Activated CD8-positive, alpha-beta T cell treated with anti-CD3 and anti-CD28 coated beads, Interleukin-2, amount 10 ng/mL, durations not matched to agents 7 days and 5 days (primary cell): ENCODE data around the gene FRMD1. TPM values are rescaled to one million over a fixed set of nuclear protein-coding genes. Genes with fewer than 3 reads are reported as not detected.
"Not testable (repeated sequence)": the region's sequence is repeated elsewhere in the genome, so short reads cannot be mapped to it uniquely, and the experiment has no call there.

ENCODE experiments used
- ATAC-seq: fragments of 150-1000 bp; cut with Tn5 transposase; one replicate; pipeline ENCODE4 v1.10.0; 2021; ENCODE audit warnings: moderate library complexity
- CTCF ChIA-PET: fragments of 350-600 bp; sonication (Branson Sonifier 250); formaldehyde crosslinking; loops from one replicate; lab custom pipeline; 2021; ENCODE audit warnings: antibody characterized with exemption; lab: Charles Lee
- POLR2A ChIA-PET: fragments of 350-600 bp; sonication (Branson Sonifier 250); formaldehyde crosslinking; loops from one replicate; lab custom pipeline; 2021; ENCODE audit warnings: antibody characterized with exemption; lab: Charles Lee
- DNase-seq: peaks from one replicate; pipeline ENCODE4 v3.0.0-alpha.2; 2020
- H3K27ac Mint-ChIP-seq: one replicate; pipeline ENCODE4 v1.8.0; 2021; ENCODE audit warnings: mild to moderate bottlenecking, mixed read lengths
- H3K27me3 Mint-ChIP-seq: one replicate; pipeline ENCODE4 v1.8.0; 2021; ENCODE audit warnings: low read depth, mixed read lengths
- H3K36me3 Mint-ChIP-seq: one replicate; pipeline ENCODE4 v1.8.0; 2021; ENCODE audit warnings: low read depth, mixed read lengths
- H3K4me1 Mint-ChIP-seq: one replicate; pipeline ENCODE4 v1.8.0; 2021; ENCODE audit warnings: low read depth, mixed read lengths
- H3K4me3 Mint-ChIP-seq: one replicate; pipeline ENCODE4 v1.8.0; 2021; ENCODE audit warnings: mild to moderate bottlenecking, mixed read lengths
- H3K9me3 Mint-ChIP-seq: one replicate; pipeline ENCODE4 v1.8.0; 2022; ENCODE audit warnings: mixed read lengths; ENCODE audit not compliant: insufficient read depth
- total RNA-seq, 2 experiments: library from RNA; stranded (reverse); gene quantifications; one replicate each; pipeline ENCODE4 v1.2.3, GENCODE V29; 2021

Gene FRMD1
- total RNA-seq, 2 experiments from 2014 or later: not detected

DNA sequence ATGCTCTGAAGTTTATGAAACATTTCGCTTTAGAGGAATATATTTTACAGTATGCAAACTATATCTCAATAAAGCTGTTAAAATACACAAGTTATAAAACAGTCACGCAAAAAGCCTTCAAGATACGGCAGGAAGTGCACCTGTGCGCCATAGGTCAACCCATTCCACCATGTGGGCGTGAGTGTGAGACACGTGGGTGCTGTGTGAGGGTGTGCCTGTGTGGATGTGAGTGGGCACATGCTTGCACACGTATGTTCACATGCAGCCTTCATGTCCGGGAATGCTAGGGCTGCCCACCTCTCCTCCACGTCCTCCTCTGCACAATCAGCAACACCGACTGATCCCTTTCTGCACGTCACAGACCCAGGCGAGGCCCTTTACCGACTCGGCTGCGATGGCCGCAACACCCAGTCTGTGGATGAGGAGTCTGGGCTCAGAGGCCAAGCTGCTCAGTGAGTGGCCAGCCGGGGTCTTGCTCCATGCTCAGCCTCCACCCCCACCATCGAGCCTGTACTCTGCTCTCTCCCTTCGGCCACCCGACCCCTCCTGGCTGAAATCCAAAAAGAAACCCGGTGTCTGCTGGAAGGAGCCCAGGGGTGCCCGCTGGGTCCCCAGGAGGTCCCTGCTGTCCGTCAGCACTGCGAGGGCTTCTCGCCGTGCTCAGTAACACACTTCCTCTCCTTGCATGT, 3.0 kb upstream of the FRMD1 start:
- CTCF ChIA-PET: no interaction called here
- H3K4me1 Mint-ChIP-seq: peaks cover 2% of the 10 kb centered on the region
- POLR2A ChIA-PET: no interaction called here
- DNase-seq: no peak
- no peak overlapping the region for H3K27ac Mint-ChIP-seq
- no peak overlapping the region for H3K4me3 Mint-ChIP-seq
- ATAC-seq: no peak
- no peaks in the 10 kb centered on the region for H3K36me3 Mint-ChIP-seq
- H3K9me3 Mint-ChIP-seq: no peaks in the 10 kb centered on the region
- no peaks in the 10 kb centered on the region for H3K27me3 Mint-ChIP-seq

DNA sequence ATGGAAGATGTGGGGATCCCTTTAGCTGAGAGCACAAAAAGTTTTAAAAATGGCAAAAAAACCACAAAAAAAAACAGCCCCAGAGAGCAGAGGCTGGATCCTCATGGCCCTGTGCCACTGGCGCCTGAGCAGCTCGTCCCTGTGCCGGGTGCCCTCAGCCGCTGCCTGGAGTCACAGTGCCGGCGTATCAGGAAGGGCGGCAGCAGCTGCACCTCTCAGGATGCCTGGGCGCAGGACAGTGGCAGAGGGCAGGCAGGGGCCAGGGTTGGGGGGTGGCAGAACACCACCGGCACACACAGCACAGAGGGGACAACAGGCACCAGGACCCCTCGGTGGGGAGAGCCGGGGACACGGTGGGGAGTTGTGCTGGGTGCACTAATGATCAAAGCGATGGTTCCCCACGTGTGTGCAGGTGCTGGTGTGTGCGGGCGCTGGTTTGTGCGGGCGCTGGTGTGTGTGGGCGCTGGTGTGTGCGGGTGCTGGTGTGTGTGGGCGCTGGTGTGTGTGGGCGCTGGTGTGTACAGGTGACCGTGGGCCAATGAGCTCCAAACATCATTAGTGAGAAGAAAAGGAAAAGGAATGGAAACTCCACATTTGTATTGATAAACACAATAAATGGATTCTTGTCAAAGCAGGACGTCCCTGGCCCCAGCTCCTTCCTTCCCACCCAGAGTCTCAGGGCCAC, 1.5 kb upstream of the FRMD1 start:
- H3K27me3 Mint-ChIP-seq: no peaks in the 10 kb centered on the region
- ChIA-PET POLR2A (no interaction called here), CTCF (no interaction called here)
- DNase-seq (no peak), ATAC-seq (no peak)
- H3K9me3 Mint-ChIP-seq: no peaks in the 10 kb centered on the region
- no peak overlapping the region for H3K4me3 Mint-ChIP-seq
- no peak overlapping the region for H3K27ac Mint-ChIP-seq
- H3K4me1 Mint-ChIP-seq: peaks cover 2% of the 10 kb centered on the region
- no peaks in the 10 kb centered on the region for H3K36me3 Mint-ChIP-seq

DNA sequence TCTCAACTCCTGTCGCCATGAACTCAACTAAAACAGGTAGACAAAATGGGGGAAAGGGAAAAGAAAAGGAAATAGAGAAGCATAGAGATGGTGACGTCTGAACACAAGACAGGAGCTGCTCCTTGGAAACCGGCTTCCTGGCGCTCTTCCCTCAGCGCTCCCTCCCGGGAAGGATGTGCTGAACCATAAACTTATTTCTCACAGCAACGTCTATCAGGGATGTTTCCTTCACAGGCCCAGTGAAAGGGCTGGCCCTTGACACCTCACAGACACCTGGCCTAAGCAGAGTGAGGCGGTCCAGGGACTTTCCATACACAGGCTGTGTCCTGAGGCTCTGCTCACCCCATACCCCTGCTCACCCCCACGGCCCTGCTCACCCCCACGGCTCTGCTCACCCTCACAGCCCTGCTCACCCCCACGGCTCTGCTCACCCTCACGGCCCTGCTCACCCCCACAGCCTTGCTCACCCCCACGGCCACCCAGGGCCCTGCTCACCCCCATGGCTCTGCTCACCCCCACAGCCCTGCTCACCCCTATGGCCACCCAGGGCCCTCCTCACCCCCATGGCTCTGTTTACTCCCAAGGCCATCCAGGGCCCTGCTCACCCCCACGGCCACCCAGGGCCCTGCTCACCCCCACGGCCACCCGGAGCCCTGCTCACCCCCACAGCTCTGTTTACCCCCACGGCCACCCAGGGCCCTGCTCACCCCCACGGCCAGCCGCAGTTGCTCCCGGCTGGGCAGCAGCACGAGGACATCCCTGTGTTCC, 653 bp downstream of the FRMD1 start:
- Mint-ChIP-seq H3K4me3 (no peak overlapping the region), H3K9me3 (no peaks in the 10 kb centered on the region), H3K27me3 (no peaks in the 10 kb centered on the region), H3K4me1 (peaks cover 2% of the 10 kb centered on the region), H3K36me3 (no peaks in the 10 kb centered on the region), H3K27ac (no peak overlapping the region)
- ChIA-PET POLR2A (no interaction called here), CTCF (no interaction called here)
- ATAC-seq (no peak), DNase-seq (no peak)

DNA sequence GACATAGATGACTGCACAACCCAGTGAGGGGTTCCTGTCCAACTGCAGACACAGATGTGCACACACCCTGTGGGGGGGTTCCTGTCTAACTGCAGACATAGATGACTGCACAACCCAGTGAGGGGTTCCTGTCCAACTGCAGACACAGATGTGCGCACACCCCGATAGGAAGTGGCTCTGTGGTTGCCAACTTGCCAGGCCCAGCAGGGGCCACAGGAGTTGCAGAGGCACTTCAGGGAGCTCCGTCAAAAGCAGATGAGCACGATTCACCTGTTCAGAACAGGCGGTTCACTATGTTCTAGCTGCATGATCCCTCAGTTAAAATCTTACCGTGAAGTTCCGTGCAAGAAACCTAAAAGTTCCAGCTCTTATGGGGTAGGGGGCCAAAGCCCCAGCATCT, 1.6 kb downstream of the FRMD1 start:
- H3K4me3 Mint-ChIP-seq, H3K4me1 Mint-ChIP-seq, H3K27ac Mint-ChIP-seq, CTCF ChIA-PET, ATAC-seq, DNase-seq, H3K9me3 Mint-ChIP-seq, H3K36me3 Mint-ChIP-seq, H3K27me3 Mint-ChIP-seq, POLR2A ChIA-PET: not testable (repeated sequence)

DNA sequence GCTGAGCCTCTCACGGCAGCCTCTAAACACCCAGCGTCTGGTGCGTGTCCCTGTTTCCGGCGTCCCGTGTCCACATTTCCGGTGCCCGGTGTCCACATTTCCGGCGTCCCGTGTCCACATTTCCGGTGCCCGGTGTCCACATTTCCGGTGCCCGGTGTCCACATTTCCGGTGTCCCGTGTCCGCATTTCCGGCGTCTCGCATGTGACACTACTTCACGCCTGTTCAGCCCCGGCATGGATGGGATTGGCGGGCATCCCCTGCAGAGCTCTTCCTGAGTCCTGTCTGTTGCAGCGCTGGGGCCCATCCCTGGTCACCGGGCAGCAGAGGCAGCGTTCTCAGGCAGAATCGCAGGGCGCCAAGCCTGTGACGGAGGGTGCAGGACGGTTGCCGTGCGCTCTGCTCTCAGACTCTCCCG, 3.2 kb downstream of the FRMD1 start:
- no peaks in the 10 kb centered on the region for H3K9me3 Mint-ChIP-seq
- H3K4me3 Mint-ChIP-seq: no peak overlapping the region
- no peak for DNase-seq
- no peak overlapping the region for H3K27ac Mint-ChIP-seq
- ChIA-PET CTCF (no interaction called here), POLR2A (no interaction called here)
- no peaks in the 10 kb centered on the region for H3K27me3 Mint-ChIP-seq
- H3K4me1 Mint-ChIP-seq: peaks cover 2% of the 10 kb centered on the region
- no peak for ATAC-seq
- no peaks in the 10 kb centered on the region for H3K36me3 Mint-ChIP-seq

DNA sequence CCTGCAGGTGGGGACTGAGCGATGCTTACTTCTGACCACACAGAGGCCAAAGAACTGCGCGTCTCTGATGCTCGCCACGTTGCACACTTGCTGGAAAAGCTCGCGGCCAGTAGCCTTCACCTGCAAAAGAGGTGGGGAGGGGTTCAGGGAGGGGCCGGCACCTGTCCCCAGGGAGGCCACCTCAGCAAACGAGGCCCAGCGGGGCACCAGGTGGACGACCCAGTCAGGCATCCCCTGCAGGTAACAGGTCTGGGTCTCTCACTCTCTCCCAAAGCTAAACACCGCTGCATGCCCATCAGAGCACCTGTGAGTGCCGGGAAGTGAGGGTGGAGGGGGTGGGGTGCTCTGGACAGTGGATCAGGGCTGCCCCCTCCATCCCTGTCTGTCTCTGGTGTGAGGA, 3.8 kb downstream of the FRMD1 start:
- H3K9me3 Mint-ChIP-seq: no peaks in the 10 kb centered on the region
- no peak overlapping the region for H3K4me3 Mint-ChIP-seq
- H3K27me3 Mint-ChIP-seq: no peaks in the 10 kb centered on the region
- ATAC-seq: no peak
- peaks cover 2% of the 10 kb centered on the region for H3K4me1 Mint-ChIP-seq
- H3K36me3 Mint-ChIP-seq: no peaks in the 10 kb centered on the region
- CTCF ChIA-PET: no interaction called here
- POLR2A ChIA-PET: no interaction called here
- no peak overlapping the region for H3K27ac Mint-ChIP-seq
- no peak for DNase-seq

DNA sequence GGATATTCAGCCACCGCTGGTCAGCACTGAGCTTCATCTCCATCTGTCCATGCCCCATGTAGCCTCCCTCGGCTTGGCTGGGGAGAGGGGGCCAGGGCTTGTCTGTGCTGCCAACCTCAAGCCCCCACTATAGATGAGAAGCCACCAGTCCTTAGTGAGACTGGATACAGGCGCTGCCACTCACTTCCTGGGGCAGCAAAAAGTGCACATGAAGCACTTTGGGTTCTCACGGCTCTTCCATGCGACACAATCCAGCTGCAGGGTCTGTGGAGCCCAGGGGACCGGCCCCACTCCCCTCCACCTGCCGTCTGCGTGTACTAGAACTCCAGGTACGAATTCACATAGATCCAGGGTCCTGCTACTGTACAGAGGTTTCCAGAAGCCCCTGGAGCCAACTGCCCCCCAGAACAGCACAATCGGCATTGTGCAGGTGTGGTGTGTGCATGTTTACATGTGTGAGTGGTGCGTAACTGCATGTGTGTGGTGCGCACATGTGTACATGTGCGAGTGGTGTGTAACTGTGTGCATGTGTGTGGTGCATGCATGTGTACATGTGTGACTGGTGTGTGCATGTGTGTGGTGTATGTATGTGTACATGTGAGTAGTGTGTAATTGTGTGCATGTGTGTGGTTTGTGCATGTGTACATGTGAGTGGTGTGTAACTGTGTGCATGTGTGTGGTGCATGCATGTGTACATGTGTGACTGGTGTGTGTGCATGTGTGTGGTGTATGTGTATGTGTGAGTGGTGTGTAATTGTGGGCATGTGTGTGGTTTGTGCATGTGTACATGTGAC, 4.9 kb downstream of the FRMD1 start:
- no peaks in the 10 kb centered on the region for H3K9me3 Mint-ChIP-seq
- ChIA-PET CTCF (no interaction called here), POLR2A (no interaction called here)
- H3K36me3 Mint-ChIP-seq: no peaks in the 10 kb centered on the region
- no peaks in the 10 kb centered on the region for H3K27me3 Mint-ChIP-seq
- H3K4me1 Mint-ChIP-seq: peaks cover 2% of the 10 kb centered on the region
- DNase-seq (no peak), ATAC-seq (no peak)
- H3K4me3 Mint-ChIP-seq: no peak overlapping the region
- no peak overlapping the region for H3K27ac Mint-ChIP-seq

DNA sequence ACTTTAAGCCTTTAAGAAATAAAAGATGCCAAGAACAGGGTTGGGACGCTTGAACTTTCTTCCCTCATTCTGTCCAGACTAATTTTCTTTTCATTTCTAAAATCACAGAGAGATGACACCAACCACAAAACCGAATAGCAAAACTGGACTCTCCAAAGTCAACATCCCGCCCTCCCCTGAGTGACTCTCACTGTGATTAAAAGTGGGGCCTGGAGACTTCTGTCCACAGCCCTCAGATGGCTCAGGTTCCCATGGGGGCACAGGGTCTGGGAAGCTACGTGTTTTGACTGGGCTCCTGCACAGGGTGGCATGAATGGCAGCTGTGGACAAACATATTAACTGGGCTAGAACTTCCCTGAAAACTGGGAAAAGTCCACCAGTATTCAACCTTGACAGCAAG, 6.3 kb downstream of the FRMD1 start:
- Mint-ChIP-seq H3K4me3 (no peak overlapping the region), H3K27ac (no peak overlapping the region), H3K4me1 (peaks cover 2% of the 10 kb centered on the region), H3K36me3 (no peaks in the 10 kb centered on the region), H3K27me3 (no peaks in the 10 kb centered on the region), H3K9me3 (no peaks in the 10 kb centered on the region)
- ATAC-seq (no peak), DNase-seq (no peak)
- ChIA-PET POLR2A (interaction anchor here (0.6 kb wide), 1 partner anchor 15 kb away, joined by 3 read pairs; no protein-coding TSS in a partner anchor), CTCF (no interaction called here)

DNA sequence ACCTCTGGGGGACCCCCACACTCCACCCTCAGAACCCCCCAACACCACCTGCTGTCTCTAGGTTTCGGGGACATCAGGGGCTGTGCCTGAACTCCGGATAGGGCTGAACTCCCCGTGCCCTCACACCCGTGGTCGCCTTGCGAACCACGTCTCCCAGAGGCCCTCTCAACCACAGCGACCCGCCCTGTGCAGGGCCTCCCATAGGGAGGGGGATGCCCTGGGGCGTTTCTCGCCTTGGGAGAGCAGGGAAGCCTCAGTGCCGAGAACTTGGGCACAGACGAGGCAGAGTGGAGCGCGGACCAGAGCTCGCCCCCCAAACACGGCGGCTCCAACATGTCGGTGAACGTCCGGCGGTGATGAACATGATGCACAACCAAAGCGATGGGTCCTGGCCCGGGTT, 6.8 kb downstream of the FRMD1 start:
- ATAC-seq (no peak), DNase-seq (no peak)
- Mint-ChIP-seq H3K4me1 (no peaks in the 10 kb centered on the region), H3K9me3 (no peaks in the 10 kb centered on the region), H3K4me3 (no peak overlapping the region), H3K36me3 (no peaks in the 10 kb centered on the region), H3K27me3 (no peaks in the 10 kb centered on the region), H3K27ac (no peak overlapping the region)
- CTCF ChIA-PET: no interaction called here
- POLR2A ChIA-PET: no interaction called here

DNA sequence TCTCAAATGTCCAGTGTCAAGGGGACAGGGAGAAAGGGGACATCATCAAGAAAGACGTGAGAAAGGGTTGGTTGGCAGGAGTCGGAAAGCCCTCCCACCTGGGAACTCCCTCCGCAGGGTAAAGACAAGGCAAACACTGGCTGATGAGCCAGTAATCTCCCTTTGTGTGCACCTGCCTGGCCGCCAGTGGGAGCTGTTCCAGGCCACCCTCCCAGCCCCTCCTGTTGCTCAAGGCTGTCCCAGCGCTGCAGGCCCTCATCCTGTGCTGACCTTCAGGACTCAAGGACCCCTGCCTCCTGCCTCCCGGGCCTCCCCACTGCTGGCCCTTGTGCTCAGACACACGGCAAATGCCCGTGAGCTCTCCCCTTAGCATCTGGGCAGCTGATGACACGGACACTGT, 7.4 kb downstream of the FRMD1 start:
- DNase-seq: no peak
- CTCF ChIA-PET: no interaction called here
- H3K36me3 Mint-ChIP-seq: no peaks in the 10 kb centered on the region

DNA sequence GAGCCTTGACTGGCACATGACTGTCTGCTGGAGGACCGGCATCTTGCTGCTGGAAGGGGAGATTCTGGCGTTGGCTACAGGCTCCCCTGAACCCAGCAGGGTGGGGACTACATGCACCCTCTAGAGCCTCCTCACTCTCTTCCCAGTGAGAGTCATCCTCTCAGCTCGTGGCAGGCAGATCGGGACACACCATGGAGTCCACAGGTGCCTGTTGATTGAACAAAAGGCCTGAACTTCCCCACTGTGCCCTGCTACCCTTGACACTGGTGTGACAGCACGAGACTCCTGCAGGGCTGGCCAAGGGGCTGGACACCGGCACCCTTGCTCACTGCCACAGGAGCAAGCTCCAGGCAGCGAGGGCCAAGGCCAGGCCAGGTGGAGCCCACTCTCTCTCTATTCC, 8.2 kb downstream of the FRMD1 start:
- Mint-ChIP-seq H3K4me1 (no peaks in the 10 kb centered on the region), H3K36me3 (no peaks in the 10 kb centered on the region), H3K27me3 (no peaks in the 10 kb centered on the region), H3K4me3 (no peak overlapping the region), H3K9me3 (no peaks in the 10 kb centered on the region), H3K27ac (no peak overlapping the region)
- POLR2A ChIA-PET: no interaction called here
- DNase-seq: no peak
- CTCF ChIA-PET: no interaction called here
- no peak for ATAC-seq

More for the DNA sequence above, 7.4 kb downstream of the FRMD1 start:
- POLR2A ChIA-PET: no interaction called here
- H3K27me3 Mint-ChIP-seq: no peaks in the 10 kb centered on the region
- H3K9me3 Mint-ChIP-seq: no peaks in the 10 kb centered on the region
- no peak for ATAC-seq
- no peak overlapping the region for H3K27ac Mint-ChIP-seq
- no peaks in the 10 kb centered on the region for H3K4me1 Mint-ChIP-seq
- no peak overlapping the region for H3K4me3 Mint-ChIP-seq
